ENCODE data around the gene DQX1.
A peak's percentile ranks its signal among the peaks of the same experiment; 100 is the strongest.

Gene DQX1

GRCh38 chr2:74554820-74555531, 28.9 kb upstream of the DQX1 start:
- Histone ChIP-seq H3K27ac (ENCODE audit: extremely low read depth, low read depth, low read length) (no peak overlapping the region; the same call in 1 of the 2 replicates), H3K9me3 (ENCODE audit: control insufficient read depth, insufficient read depth, low read depth, low read length) (no peaks in the 10 kb centered on the region), H3K4me1 (ENCODE audit: control insufficient read depth, insufficient read depth, low read length) (no peaks in the 10 kb centered on the region; the same call in 1 of the 2 replicates), H3K4me3 (ENCODE audit: low read depth, low read length) (peak overlapping the region; percentile 56), H3K36me3 (ENCODE audit: control insufficient read depth in 2 of 2, insufficient read depth in 1 of 2, low read length in 2 of 2) (peaks cover 0 to 7% of the 10 kb centered on the region in 2 experiments; a peak in 1 of 3 replicates)
- ChIA-PET POLR2A (no interaction called here), CTCF (no interaction called here)
- TF ChIP-seq ZNF529 (tag by site-specific recombination; IDR thresholded peaks at IDR 0.05; ENCODE audit: insufficient replicate concordance), result no peak
- TF ChIP-seq ZNF544 (tag by site-specific recombination; IDR thresholded peaks at IDR 0.05), result no peak
- TF ChIP-seq ZNF223 (tag by site-specific recombination; IDR thresholded peaks at IDR 0.05), result no peak
- no peak for TF ChIP-seq GLIS2 (tag by site-specific recombination; IDR thresholded peaks at IDR 0.05)
- TF ChIP-seq, protein P1, sequence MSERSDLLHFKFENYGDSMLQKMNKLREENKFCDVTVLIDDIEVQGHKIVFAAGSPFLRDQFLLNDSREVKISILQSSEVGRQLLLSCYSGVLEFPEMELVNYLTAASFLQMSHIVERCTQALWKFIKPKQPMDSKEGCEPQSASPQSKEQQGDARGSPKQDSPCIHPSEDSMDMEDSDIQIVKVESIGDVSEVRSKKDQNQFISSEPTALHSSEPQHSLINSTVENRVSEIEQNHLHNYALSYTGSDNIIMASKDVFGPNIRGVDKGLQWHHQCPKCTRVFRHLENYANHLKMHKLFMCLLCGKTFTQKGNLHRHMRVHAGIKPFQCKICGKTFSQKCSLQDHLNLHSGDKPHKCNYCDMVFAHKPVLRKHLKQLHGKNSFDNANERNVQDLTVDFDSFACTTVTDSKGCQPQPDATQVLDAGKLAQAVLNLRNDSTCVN (tag by site-specific recombination; optimal IDR thresholded peaks at IDR 0.05), result no peak
- TF ChIP-seq BCL11A (tag by site-specific recombination; IDR thresholded peaks at IDR 0.05; ENCODE audit: low read depth), result no peak
- TF ChIP-seq, protein P2, sequence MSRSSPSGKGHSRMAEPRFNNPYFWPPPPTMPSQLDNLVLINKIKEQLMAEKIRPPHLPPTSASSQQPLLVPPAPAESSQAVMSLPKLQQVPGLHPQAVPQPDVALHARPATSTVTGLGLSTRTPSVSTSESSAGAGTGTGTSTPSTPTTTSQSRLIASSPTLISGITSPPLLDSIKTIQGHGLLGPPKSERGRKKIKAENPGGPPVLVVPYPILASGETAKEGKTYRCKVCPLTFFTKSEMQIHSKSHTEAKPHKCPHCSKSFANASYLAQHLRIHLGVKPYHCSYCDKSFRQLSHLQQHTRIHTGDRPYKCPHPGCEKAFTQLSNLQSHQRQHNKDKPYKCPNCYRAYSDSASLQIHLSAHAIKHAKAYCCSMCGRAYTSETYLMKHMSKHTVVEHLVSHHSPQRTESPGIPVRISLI (tag by site-specific recombination; IDR thresholded peaks at IDR 0.05), result no peak
- no peak for TF ChIP-seq ZSCAN5A (tag by site-specific recombination; IDR thresholded peaks at IDR 0.05)
- no peak for TF ChIP-seq ZNF132 (tag by site-specific recombination; IDR thresholded peaks at IDR 0.05; ENCODE audit: borderline replicate concordance)

DNA sequence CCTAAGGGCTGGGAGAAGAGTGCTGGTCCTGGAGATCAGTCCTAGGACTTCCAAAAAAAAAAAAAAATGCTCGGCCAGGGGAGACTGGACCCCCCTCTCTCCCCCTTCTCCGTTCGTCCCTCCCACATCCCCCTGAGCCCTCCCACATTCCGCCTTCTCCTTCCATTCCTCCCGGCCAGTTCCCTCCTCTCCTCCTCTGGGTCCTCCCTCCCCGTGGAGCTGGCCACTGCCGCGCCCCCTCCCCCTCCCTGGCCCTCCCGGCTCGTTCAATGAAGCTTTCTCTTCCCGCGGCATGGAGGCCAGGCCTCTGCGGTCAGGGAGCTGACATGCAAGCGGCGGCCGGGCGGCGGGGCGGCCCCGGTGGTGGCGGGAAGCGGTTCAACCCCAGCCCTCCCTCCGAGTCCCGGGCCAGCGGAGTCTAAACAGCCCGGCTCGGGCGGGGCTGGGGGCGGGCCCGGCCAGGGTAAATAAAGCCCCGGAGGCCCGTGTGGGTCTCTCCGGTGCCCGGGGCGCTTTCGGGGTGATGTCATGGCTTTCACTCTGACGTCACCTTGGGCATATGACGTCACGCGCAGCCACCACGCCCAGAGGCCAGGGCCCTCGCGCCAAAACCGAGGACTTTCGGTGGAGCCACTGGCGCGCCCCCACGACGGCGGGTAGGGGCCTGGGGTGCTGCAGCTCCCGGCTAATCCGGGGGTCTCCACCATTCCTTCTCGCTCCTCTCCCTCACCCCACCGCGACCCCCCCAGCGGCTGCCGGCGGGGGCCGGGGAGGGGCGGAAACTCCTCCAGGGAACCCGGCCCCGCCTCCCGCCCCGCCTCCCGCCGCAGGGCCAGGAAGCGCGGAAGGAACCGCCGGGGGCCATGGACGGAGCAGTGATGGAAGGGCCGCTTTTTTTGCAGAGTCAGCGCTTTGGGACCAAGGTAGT, 28.1 kb upstream of the DQX1 start, which contains the start of the genes DOK1 and LOXL3:
Gene DOK1, plus strand, starts transcription at position 829 of the 928 bp plus-strand sequence. Its CDS starts 35 bp downstream, at position 864.
Gene LOXL3, minus strand, starts transcription at position 51 of the 928 bp plus-strand sequence. CDS start 1,308 bp downstream, outside the sequence.
- Histone ChIP-seq H3K9me3 (ENCODE audit: control insufficient read depth, insufficient read depth, low read depth, low read length) (no peaks in the 10 kb centered on the region), H3K4me3 (ENCODE audit: low read depth, low read length) (peak within 1 kb of the TSS; percentile 56), H3K36me3 (ENCODE audit: control insufficient read depth in 2 of 2, insufficient read depth in 1 of 2, low read length in 2 of 2) (peaks cover 0 to 7% of the 10 kb centered on the region in 2 experiments; a peak in 1 of 3 replicates), H3K4me1 (ENCODE audit: control insufficient read depth, insufficient read depth, low read length) (no peaks in the 10 kb centered on the region; the same call in 1 of the 2 replicates), H3K27ac (ENCODE audit: extremely low read depth, low read depth, low read length) (peak within 1 kb of the TSS; percentile 49; the same call in 1 of the 2 replicates)
- ChIA-PET CTCF (interaction anchor here (0.6 kb wide), 1 partner anchor 645 kb away, joined by 5 read pairs; the partner anchor contains the start of gene TACR1), POLR2A (interaction anchor here (0.6 to 1.0 kb wide), 9 partner anchors 20 to 95 kb away, joined by 3 to 11 read pairs (median 5); partner anchors contain the start of genes AUP1, HTRA2, PCGF1 and WBP1)
- peak; percentile 22; the same call in 1 of the 2 replicates for TF ChIP-seq ZSCAN30 (tag by site-specific recombination; IDR thresholded peaks at IDR 0.05)
- peak; percentile 99 for TF ChIP-seq ATF2 (tag by site-specific recombination; IDR thresholded peaks at IDR 0.05; ENCODE audit: low read depth)
- no peak for TF ChIP-seq OSR2 (tag by site-specific recombination; IDR thresholded peaks at IDR 0.05)
- TF ChIP-seq ZNF561 (tag by site-specific recombination; IDR thresholded peaks at IDR 0.05; ENCODE audit: borderline replicate concordance), result 0 out of 2 replicates have a peak, but pooled peaks have one; percentile 34
- TF ChIP-seq ZNF843 (tag by site-specific recombination; IDR thresholded peaks at IDR 0.05), result no peak
- peak; percentile 78 for TF ChIP-seq GLIS1 (tag by site-specific recombination; IDR thresholded peaks at IDR 0.05)
- TF ChIP-seq ZNF280D (tag by site-specific recombination; IDR thresholded peaks at IDR 0.05), result no peak
- no peak for TF ChIP-seq FEZF1 (tag by site-specific recombination; IDR thresholded peaks at IDR 0.05)
- TF ChIP-seq, protein P3, sequence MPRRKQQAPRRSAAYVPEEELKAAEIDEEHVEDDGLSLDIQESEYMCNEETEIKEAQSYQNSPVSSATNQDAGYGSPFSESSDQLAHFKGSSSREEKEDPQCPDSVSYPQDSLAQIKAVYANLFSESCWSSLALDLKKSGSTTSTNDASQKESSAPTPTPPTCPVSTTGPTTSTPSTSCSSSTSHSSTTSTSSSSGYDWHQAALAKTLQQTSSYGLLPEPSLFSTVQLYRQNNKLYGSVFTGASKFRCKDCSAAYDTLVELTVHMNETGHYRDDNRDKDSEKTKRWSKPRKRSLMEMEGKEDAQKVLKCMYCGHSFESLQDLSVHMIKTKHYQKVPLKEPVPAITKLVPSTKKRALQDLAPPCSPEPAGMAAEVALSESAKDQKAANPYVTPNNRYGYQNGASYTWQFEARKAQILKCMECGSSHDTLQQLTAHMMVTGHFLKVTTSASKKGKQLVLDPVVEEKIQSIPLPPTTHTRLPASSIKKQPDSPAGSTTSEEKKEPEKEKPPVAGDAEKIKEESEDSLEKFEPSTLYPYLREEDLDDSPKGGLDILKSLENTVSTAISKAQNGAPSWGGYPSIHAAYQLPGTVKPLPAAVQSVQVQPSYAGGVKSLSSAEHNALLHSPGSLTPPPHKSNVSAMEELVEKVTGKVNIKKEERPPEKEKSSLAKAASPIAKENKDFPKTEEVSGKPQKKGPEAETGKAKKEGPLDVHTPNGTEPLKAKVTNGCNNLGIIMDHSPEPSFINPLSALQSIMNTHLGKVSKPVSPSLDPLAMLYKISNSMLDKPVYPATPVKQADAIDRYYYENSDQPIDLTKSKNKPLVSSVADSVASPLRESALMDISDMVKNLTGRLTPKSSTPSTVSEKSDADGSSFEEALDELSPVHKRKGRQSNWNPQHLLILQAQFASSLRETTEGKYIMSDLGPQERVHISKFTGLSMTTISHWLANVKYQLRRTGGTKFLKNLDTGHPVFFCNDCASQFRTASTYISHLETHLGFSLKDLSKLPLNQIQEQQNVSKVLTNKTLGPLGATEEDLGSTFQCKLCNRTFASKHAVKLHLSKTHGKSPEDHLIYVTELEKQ (tag by site-specific recombination; IDR thresholded peaks at IDR 0.05; ENCODE audit: borderline replicate concordance), result no peak
- TF ChIP-seq IKZF3 (tag by site-specific recombination; IDR thresholded peaks at IDR 0.05), result peak; percentile 52; the same call in 1 of the 2 replicates
